Activated T-cell treated with anti-CD3 and anti-CD28 coated beads for 24 hours (primary cell): ENCODE data around the gene OR8D2.

ENCODE experiments used
- DNase-seq: peaks from one replicate; pipeline ENCODE4 v3.0.0-alpha.2; 2020; ENCODE audit warnings: low read depth

Gene OR8D2, protein sequence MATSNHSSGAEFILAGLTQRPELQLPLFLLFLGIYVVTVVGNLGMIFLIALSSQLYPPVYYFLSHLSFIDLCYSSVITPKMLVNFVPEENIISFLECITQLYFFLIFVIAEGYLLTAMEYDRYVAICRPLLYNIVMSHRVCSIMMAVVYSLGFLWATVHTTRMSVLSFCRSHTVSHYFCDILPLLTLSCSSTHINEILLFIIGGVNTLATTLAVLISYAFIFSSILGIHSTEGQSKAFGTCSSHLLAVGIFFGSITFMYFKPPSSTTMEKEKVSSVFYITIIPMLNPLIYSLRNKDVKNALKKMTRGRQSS

DNA sequence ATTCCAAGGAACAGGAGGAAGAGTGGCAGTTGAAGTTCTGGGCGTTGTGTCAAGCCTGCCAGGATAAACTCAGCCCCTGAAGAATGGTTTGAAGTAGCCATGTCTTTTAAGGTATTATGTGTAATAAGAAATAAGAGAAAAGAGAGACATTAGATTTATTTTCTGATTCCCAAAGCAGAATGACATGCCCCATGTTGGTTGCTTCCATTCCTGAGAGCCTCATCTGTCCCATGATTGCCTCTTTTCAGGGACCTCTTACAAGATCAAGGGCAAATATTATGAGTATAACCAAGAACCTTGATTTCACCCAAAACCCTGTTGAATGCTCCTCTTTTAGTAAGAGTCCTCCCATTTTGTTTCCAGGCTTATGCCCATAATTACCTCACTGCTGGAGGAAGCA is at the start of gene OR8D2:
Gene OR8D2, minus strand, starts transcription at position 101 of the 400 bp plus-strand sequence. Its CDS starts 0 bp downstream, at position 101.
- DNase-seq: no peak

DNA sequence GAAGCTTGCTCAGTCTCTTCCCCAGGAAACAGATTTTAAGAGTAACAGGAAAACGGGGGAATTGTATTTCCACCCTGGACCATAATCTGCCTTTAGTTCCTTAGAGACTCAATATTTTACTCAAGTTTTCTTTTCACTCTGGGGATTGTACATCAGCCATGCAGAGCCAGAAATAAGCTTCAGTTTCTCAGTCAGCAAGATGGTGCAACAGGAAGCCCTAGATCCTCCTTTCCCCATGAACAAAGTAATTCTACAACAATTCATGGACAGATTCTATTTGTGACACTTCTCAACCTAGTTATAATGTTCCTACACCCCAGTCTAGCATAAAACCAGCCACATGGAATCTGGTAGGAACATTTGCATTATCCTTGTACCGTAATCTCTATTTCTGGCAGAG is 39.6 kb upstream of the OR8D2 start:
- no peak for DNase-seq

DNA sequence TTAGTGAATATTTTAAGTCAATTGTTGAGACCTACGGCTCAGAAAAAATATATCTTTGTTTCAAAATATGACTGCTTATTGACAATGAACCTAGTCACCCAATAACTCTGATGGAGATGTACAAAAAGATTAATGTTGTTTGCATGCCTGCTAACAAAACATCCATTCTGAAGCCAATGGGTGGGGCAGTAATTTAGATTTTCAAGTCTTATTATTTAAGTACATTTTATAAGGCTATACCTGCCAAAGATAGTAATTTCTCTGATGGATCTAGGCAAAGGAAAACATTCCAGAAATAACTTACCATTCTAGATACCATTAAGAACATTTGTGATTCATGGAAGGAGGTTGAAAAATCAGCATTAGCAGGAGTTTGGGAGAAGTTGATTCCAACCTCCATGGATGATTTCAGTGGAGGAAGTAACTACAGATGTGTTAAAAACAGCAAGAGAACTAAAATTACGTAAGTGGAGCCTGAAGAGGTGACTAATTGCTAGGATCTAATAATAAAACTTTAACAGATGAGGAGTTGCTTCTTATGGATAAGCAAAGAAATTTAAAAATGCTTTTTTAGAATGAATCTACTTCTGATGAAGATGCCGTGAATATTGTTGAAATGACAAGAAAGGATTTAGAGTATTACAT is 26.4 kb upstream of the OR8D2 start:
- DNase-seq: no peak

DNA sequence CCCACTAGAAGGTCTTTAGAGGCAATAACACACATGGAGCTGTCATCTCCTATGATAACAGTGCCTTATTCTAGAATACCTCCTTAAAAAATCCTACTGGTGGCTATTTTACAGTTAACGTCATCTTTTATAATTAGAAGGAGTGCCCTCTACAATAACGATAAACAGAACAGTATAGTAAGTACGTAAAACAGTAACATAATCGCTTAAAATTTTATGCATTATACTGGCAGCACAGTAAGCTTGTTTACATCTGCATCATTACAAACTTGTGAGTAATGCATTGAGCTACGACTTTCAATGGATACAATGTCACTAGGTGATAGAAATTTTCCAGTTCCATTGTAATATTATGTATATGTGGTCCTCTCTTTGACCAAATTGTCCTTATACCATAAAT is 24.3 kb upstream of the OR8D2 start:
- no peak for DNase-seq

DNA sequence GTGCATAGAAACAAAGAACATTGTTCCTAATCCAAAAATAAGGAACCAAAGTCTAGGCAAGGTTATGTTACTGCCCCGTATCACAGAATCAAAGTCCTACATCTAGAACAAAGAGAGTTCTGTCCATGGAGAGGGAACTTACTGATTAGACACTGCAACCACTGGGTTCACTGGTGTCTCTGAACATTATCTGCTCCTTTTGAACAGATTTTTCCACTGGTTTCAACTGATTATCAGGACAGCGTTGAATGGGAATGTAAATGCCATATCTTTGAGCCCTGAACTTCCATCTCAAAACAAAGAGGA is 20.1 kb upstream of the OR8D2 start:
- no peak for DNase-seq

DNA sequence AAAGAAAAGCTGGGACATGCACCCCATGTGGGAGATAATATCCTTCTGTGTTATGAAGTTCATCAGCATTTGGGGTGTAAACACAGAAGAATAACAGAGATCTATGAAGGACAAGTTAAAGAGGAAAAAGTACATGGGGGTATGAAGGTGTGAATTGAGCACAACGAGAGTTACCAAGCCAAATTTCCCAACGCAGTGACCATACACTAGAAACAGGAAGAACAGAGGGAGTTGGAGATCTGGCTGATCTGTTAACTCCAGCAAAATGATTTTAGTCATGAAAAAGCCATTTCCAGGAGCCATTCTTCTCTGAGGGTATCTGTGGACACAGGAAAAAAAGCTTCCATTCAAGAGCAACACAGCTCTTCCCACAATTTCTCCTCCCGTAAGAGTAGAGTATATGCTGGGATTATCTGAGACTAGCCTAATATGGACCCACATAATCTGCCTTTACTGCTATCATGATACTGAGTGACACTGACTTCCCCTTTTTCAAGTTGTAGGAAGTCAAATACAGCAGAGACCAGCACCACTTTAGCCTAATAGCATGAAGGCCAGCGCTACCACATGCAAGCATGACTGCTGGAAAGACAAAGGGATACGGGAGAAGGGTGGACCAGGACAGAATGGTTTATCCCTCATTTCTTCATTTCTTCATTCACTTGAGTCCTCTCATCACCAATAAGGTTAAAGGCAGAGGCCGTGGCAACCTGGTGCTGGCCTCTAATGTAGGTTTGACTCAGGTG is 19.6 kb upstream of the OR8D2 start:
- DNase-seq: no peak

DNA sequence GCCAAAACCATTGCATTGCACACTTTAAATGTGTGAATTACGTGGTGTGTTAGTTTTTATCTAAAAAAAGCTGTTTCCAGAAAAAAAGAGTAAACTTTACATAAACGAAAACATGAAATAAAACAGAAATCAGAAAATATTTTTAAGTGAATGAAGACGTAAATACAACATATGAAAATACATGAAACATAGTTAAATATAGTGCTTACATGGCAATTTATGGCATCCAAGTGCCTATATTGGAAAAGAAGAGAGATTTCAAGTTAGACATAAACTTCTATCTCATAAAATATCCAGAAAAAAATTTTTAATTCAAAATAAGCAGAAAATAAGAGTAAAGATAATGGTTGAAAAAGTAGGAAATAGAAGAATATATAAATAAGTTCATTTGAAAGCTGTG is 11.9 kb upstream of the OR8D2 start:
- no peak for DNase-seq

DNA sequence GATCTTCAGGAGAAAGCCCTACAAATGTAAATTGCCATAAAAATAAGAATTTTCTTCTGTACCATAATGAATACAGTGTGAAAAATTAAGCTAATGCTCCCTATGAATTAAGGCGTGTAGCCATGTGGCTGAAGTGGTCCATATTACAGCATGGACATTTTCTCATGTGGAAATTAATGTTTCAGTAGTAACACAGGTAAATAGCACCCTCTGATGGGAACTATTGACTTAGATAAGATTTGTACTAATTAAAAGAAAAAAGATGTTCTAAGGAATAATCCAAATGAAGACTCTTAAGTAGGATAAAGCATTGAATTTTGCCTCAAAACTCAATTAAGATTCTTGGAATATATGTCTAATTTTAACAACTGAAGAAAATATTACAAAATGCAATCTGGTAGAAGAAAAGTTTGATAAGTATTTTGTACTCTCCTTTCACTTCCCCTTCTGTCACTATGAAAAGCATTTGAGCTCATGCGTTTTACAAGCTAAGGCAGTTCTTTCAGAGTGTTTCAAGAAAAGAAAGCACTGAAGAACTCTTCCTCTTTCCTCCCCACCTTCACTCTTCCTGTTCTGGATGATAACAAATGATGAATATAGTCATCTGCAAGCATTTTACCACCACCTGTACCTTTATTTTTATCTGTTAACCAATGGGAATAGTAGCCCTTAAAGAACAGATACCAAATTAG is 9.9 kb upstream of the OR8D2 start:
- no peak for DNase-seq

DNA sequence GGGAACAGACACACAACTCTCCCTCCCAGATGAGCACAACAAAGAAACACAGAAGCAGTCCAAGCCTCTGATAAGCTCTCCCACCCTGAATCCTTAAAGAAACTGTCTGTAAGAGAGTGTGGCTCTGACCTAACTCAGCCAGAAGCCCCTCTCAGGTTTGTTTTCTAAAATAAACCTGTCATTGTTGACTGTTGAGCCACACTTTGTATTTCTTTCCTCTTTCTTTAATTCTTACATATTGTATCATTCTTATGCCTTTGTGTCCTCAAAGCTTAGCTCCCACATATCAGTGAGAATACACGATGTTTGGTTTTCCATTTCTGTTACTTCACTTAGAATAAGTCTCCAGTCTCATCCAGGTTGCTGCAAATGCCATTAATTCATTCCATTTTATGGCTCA is 7.8 kb upstream of the OR8D2 start:
- no peak for DNase-seq

DNA sequence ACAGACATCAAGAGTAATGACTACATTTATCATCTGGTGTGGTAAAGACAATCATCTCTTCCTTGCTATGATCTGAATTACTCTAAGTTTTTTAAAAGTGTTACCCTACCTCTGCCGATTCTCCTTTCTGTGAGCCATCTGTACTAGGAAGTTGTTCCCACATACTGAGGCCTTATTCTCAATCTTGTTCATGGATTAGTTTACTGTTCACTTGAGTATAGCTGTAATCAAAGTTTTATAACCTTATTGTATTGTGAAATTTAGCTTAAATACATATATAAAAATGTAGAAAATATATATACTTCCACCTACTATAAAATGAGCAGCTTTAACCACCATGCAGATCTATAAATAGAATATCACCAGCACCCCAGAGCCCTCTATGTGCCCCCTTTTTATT is 2.4 kb upstream of the OR8D2 start:
- DNase-seq: no peak

DNA sequence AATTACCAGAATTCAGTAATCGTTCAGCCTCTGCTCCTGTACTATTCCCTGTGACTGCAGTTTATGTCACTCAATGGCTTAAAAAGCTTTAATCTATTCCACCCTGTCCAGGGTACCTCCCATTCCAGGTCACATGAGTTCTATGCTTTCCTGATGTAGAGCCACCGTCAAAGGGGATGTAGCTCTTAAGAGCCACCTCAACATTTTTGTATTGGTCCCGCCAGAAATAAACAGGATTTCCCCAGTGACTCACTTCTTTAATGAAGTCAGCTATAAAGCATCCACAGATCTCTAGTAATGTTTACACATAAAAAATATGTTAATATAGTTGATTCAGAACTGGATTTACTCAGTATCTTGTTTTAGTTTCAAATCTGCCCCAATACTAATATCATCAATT is 4.9 kb downstream of the OR8D2 start:
- no peak for DNase-seq

DNA sequence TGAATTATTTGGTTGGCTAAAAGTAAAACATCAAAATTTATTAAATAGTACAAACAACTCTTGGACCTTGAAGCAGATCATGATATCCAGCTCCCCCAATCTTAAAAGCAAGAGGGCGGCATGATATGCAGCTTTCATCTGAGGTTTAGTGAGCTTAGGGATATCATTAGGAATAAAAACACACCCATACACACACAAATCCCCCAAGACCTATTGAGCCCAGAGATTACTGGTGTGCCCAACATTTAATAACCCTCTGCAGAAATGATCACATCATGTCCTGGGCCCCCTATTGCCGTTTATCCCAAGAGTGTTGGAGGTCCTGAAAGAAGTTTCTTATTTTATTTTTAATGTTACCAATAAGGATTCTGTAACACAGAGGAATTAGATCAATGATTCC is 6.1 kb downstream of the OR8D2 start, which contains the start of gene OR8D1:
Gene OR8D1, minus strand, starts transcription at position 101 of the 400 bp plus-strand sequence. CDS start 3,183 bp downstream, outside the sequence.
- DNase-seq: no peak

DNA sequence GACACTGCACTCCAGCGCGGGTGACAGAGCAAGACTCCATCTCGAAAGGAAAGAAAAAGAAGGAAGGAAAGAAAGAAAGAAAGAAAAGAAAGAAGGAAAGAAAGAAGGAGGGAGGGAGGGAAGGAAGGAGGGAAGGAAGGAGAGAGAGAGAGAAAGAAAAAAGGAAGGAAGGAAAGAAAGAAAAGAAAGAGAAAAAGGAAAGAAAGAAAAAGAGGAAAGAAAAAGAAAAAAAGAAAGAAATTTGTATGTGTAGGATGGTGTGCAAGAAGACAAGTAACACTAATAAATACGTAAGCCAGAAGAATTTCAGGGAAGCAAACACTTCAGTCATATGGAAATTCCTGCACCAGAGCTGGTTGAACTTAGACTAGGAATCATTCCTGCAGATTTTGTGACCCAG is 6.9 kb downstream of the OR8D2 start:
- DNase-seq: no peak

DNA sequence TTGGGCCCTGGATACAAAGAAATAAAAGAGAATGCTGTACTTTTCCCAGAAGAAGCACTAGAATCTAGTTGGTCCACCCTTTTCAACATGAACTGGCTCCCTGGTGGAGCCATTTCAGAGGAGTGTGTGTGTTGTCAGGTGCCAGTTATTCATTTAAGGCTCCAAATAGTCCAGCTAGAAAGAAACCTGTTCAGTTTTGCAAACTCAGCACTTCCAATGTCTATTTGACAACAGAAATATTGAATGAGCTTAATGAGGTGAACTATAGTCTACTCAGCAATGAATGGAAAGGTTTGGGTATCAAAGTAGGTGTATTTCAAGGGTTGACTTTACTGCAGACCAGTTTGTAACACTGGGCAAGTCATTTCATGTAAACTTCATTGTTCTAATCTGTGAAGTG is 8.3 kb downstream of the OR8D2 start:
- no peak for DNase-seq

DNA sequence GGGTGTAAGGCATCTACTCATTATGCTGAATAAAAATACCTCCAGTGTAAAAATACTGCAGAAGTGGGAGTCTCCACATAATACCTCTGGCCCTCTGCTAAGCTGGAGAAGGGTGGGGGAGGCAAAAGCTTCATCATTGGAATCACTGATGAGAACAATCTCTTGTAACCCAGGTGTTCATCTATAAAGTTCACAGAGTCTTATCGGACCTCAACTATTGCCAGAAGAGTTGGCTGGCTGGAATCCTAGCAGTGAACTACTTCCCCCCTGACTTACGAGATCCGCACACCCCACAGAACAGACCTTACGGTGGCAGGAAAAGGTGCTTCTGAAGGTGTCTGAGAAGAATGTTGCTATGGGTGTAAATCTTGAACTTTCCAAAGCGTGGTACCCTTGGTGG is 8.7 kb downstream of the OR8D2 start:
- no peak for DNase-seq

DNA sequence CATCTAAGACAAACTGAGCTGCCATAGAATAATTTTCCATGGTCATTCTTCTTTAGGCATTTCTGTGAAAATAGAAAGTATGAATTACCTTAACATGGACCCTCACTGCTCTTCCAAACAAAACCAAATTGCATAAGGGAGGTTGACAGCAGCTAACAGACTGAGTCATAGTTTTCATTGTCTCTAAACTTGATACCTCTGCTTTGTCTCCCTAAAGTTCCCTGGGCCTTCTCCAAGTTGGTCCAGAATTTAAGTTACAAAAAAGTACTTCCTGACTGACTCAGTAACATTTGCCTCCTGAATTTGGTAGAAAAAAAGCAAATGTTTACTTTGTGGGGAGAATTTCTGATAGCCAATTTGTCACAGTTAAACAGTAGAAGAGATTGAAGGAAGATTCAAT is 9.3 kb downstream of the OR8D2 start:
- no peak for DNase-seq

DNA sequence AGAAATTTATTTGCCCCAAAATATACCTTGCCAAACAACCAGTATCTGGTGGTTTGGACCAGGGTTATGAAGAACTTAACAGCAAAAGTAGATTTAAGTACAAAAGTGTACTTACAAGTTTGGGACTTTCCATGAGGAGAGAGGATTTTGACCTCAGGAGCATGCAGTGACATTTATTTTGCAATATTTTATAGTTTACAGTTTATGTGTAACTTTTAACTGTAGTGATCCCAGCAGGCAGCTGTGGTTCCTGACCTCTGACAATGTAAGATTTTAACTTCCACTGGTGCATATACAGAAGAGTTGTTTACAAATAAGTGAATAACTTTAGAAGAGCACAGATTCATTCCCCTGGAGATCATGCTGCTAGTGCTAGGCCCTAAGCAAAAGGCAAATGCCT is 12.9 kb downstream of the OR8D2 start:
- DNase-seq: no peak

DNA sequence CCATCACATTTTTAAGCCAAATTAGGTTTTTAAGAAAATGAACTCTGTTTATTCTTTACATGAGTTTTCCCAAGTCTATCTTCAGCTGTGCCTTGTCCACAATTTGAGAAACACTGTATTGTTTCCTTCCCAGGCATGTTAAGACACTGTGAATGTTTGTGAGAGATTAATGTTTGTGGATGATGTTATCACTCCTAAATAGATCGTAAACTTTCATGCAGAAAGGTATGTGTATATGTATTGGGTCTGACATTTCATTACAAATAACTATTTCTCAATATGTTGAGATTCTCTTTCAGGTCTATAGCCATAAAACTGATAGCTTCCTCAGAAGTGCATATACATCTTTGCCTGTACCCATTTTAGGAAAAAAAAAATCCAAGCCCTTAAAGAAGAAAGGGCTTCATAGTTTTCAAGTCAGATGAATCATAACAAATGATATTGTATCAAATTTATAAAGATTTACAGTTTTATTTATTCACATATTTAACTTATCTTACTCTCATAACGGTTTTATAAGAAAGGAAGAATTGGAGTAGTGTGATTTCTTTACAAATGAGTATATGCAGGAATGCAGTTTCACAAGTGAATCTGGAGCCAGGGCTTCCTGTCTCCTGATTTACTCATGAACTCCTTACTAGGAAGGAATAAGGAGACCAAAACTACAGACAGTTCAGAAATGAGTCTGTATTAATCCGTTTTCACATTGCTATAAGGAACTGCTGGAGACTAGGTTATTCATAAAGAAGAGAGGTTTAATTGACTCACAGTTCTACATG is 17.5 kb downstream of the OR8D2 start:
- DNase-seq: no peak

DNA sequence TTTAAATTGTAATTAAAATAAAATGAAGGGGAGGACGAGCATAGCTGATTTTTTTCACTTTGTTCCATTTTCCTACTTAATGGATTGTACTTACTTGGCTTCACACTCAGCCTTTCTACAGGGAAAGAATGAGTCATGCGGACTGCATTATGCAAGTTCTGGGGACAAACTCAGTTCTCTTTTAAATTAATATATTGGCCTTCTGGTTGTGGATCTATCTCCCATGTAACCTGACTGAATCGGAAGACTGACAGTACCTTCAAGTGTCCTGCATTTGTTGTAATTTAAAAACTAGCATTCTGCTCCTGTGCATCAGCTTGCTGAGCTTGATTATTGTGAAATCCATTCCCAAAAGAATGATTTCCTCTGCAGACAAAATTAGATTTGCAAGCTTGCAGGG is 18.4 kb downstream of the OR8D2 start:
- DNase-seq: no peak

DNA sequence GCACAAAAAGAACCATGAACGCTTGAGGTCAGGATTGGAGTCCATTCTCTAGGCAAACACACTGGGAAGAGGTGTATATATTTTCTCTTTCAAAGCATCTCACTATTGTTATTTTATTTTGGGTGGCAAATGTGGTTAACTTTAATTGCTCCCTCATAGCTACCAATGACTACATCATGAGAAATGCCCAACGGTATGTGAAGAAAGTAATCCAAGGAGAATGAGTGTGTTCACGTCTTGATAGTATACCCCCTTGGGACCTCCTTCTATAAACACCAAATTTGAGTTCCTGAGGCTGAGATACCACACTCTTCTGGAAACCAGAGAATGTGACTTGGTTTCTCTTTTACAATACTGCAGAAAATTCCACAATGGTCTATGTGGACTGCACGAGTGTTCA is 22.1 kb downstream of the OR8D2 start:
- no peak for DNase-seq

DNA sequence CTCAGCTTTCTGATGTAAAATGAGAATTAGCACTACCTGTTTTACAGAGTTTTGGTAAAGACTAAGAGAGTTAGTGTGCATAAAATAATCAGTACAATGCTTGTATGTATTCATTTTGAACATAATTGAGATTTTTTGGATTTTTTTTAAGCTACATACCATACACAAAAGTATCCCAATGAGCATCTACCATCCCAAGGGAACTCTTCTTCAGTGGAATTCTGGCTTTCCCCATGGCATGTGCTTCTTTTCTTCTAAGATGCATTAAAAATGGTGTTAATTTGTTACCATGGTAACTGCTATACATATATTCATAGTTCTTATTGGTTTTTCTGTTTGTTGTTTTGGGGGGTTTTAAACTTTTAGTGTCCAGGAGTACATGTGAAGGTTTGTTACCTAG is 24.0 kb downstream of the OR8D2 start:
- no peak for DNase-seq

DNA sequence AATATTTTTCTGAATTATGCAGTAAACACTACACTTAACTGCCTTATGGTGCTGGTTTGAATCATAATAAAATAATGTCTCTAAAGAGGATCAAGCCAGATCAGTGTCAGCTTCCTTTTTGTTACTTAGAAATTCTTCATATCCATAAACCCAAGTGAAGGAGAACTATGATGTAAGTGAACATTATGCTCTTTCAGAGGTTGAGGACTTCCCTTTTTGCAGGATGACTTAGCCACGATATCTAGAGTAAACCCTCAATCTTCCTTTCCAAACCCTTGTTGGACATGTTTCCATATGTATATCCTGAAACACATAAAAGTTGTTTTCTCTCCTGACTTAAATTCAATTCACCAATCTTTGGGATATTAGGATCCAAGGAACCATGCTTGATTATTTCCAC is 25.3 kb downstream of the OR8D2 start:
- DNase-seq: no peak
